Right renal pelvis (tissue), 4 donors: ENCODE results near the gene THBS2. TPM values are rescaled to one million over a fixed set of nuclear protein-coding genes. Genes with fewer than 3 reads are reported as not detected.
"Not testable (repeated sequence)": the region's sequence is repeated elsewhere in the genome, so short reads cannot be mapped to it uniquely, and the experiment has no call there.

Experiments used
- DNase-seq, 4 donors: peaks; one replicate each; pipeline ENCODE4 v3.0.0-alpha.2; 2013; ENCODE audit warnings: low read depth in 4 of 4, low spot score in 3 of 4, missing footprints in 1 of 4
- polyA plus RNA-seq, 4 donors: library from polyadenylated mRNA; unstranded; fragments of 120-200 nt; gene quantifications; one replicate each; pipeline ENCODE4 v1.2.1, GENCODE V29; 2013; ENCODE audit not compliant: insufficient read length in 4 of 4

The THBS2 gene
- polyA plus RNA-seq, 4 donors, result 15.2 to 25.8 (median 20.4) TPM

GRCh38 chr6:169233181-169233580, 20.5 kb downstream of the THBS2 start:
- DNase-seq, result no peak

GRCh38 chr6:169232507-169232931, 21.1 kb downstream of the THBS2 start:
- no peak for DNase-seq

- no peak for DNase-seq
Measured at GRCh38 chr6:169231790-169232506, 21.7 kb downstream of the THBS2 start.

GRCh38 chr6:169230946-169231789, 22.5 kb downstream of the THBS2 start:
- DNase-seq, result no peak

- DNase-seq, result no peak
Measured at GRCh38 chr6:169230322-169230665, 23.4 kb downstream of the THBS2 start.

GRCh38 chr6:169229615-169230321, 23.9 kb downstream of the THBS2 start:
- DNase-seq, result no peak

GRCh38 chr6:169227116-169227515, 26.5 kb downstream of the THBS2 start:
- no peak for DNase-seq

GRCh38 chr6:169225887-169226286, 27.8 kb downstream of the THBS2 start:
- no peak for DNase-seq

- DNase-seq, result no peak
Measured at GRCh38 chr6:169225131-169225576, 28.5 kb downstream of the THBS2 start.

- DNase-seq, result no peak
Measured at GRCh38 chr6:169224716-169225115, 28.9 kb downstream of the THBS2 start.

- no peak for DNase-seq
Measured at GRCh38 chr6:169224185-169224695, 29.4 kb downstream of the THBS2 start.

GRCh38 chr6:169223006-169223405, 30.6 kb downstream of the THBS2 start:
- no peak for DNase-seq

- DNase-seq, result no peak
Measured at GRCh38 chr6:169222126-169222525, 31.5 kb downstream of the THBS2 start.

- DNase-seq, result no peak
Measured at GRCh38 chr6:169221264-169221663, 32.4 kb downstream of the THBS2 start.

GRCh38 chr6:169220068-169220964, 33.3 kb downstream of the THBS2 start:
- no peak for DNase-seq

- DNase-seq, result no peak
Measured at GRCh38 chr6:169217972-169218371, 35.7 kb downstream of the THBS2 start.

GRCh38 chr6:169216830-169217229, 36.8 kb downstream of the THBS2 start:
- no peak for DNase-seq

GRCh38 chr6:169215201-169215681, 38.4 kb downstream of the THBS2 start:
- no peak for DNase-seq

- not testable (repeated sequence) for DNase-seq
Measured at GRCh38 chr6:169214789-169215188, 38.9 kb downstream of the THBS2 start.
